Ovary (tissue), 3 donors: ENCODE results near the gene LHB.

Source experiments
- CTCF ChIP-seq, 3 donors: fragments of 450-650 bp in 2 of 3; fragments of 200-600 bp in 1 of 3; IDR thresholded peaks; one replicate each; pipeline versions ENCODE4 v1.5.1 to v1.8.0; 2016 to 2022; ENCODE audit warnings: antibody characterized with exemption in 3 of 3, mild to moderate bottlenecking in 1 of 3
- POLR2A ChIP-seq: fragments of 450-650 bp; IDR thresholded peaks from one replicate; pipeline ENCODE4 v1.6.1; 2017; ENCODE audit warnings: antibody characterized with exemption, mild to moderate bottlenecking, moderate library complexity
- donor health status: DM: no; HTN: no; CAD: no.

- TF ChIP-seq CTCF (IDR thresholded peaks at IDR 0.05) (no peak), POLR2A (no peak)
These were observed 4.3 kb upstream of the LHB start for GRCh38 chr19:49020931-49021895.
